ENCODE measurements around the gene GPR27.

GPR27 gene

GRCh38 chr3:71784914-71785531, 31.4 kb downstream of the GPR27 start, which contains the start of gene PROK2:
PROK2 (minus strand) TSS chr3:71785148; CDS start chr3:71785052, 96 bp downstream.
- Histone ChIP-seq H3K79me2 (ENCODE audit: insufficient read depth, low read length) (no peaks in the 10 kb centered on the region), H3K4me3 (ENCODE audit: insufficient read depth, low read length, poor library complexity, severe bottlenecking) (no peak within 1 kb of the TSS), H2AFZ (ENCODE audit: low read depth, low read length, severe bottlenecking) (no peak within 1 kb of the TSS), H3K27me3 (ENCODE audit: low read length) (no peaks in the 10 kb centered on the region), H3K4me2 (ENCODE audit: low read depth, low read length, poor library complexity, severe bottlenecking) (no peak within 1 kb of the TSS), H3K9me2 (replicated peaks; ENCODE audit: insufficient read depth, low read length) (no peaks in the 10 kb centered on the region), H4K20me1 (ENCODE audit: low read depth, low read length) (no peaks in the 10 kb centered on the region), H3K36me3 (ENCODE audit: low read length) (no peaks in the 10 kb centered on the region), H3K9ac (ENCODE audit: low read length) (no peak within 1 kb of the TSS), H3K9me3 (ENCODE audit: insufficient read depth, low read length) (no peaks in the 10 kb centered on the region), H3F3A (ENCODE audit: insufficient read depth) (no peaks in the 10 kb centered on the region), H3K27ac (ENCODE audit: low read depth, low read length) (no peak within 1 kb of the TSS)
- TF ChIP-seq CTCF (IDR thresholded peaks at IDR 0.05; ENCODE audit: insufficient read depth, low read length, poor library complexity, severe bottlenecking) (no peak), EZH2phosphoT487 (conservative IDR thresholded peaks at IDR 0.05; ENCODE audit: low read length) (no peak)

- Histone ChIP-seq H3K9ac (ENCODE audit: low read length) (no peak overlapping the region), H2AFZ (ENCODE audit: low read depth, low read length, severe bottlenecking) (no peak overlapping the region), H4K20me1 (ENCODE audit: low read depth, low read length) (no peaks in the 10 kb centered on the region), H3K36me3 (ENCODE audit: low read length) (no peaks in the 10 kb centered on the region), H3K79me2 (ENCODE audit: insufficient read depth, low read length) (no peaks in the 10 kb centered on the region), H3K4me2 (ENCODE audit: low read depth, low read length, poor library complexity, severe bottlenecking) (no peak overlapping the region), H3K4me3 (ENCODE audit: insufficient read depth, low read length, poor library complexity, severe bottlenecking) (no peak overlapping the region), H3F3A (ENCODE audit: insufficient read depth) (no peaks in the 10 kb centered on the region), H3K27ac (ENCODE audit: low read depth, low read length) (no peak overlapping the region), H3K27me3 (ENCODE audit: low read length) (no peaks in the 10 kb centered on the region), H3K9me3 (ENCODE audit: insufficient read depth, low read length) (no peaks in the 10 kb centered on the region), H3K9me2 (replicated peaks; ENCODE audit: insufficient read depth, low read length) (no peaks in the 10 kb centered on the region)
- TF ChIP-seq EZH2phosphoT487 (conservative IDR thresholded peaks at IDR 0.05; ENCODE audit: low read length): no peak
- no peak for TF ChIP-seq CTCF (IDR thresholded peaks at IDR 0.05; ENCODE audit: insufficient read depth, low read length, poor library complexity, severe bottlenecking)
These were observed 32.0 kb downstream of the GPR27 start for GRCh38 chr3:71785532-71786216.

GRCh38 chr3:71786217-71786549, 32.5 kb downstream of the GPR27 start:
- TF ChIP-seq CTCF (IDR thresholded peaks at IDR 0.05; ENCODE audit: insufficient read depth, low read length, poor library complexity, severe bottlenecking) (no peak), EZH2phosphoT487 (conservative IDR thresholded peaks at IDR 0.05; ENCODE audit: low read length) (no peak)
- Histone ChIP-seq H3K27me3 (ENCODE audit: low read length) (no peaks in the 10 kb centered on the region), H3K4me2 (ENCODE audit: low read depth, low read length, poor library complexity, severe bottlenecking) (no peak overlapping the region)

More at GRCh38 chr3:71786217-71786549, 32.5 kb downstream of the GPR27 start:
- Histone ChIP-seq H3K4me3 (ENCODE audit: insufficient read depth, low read length, poor library complexity, severe bottlenecking) (no peak overlapping the region), H3K9me3 (ENCODE audit: insufficient read depth, low read length) (no peaks in the 10 kb centered on the region), H4K20me1 (ENCODE audit: low read depth, low read length) (no peaks in the 10 kb centered on the region), H3K36me3 (ENCODE audit: low read length) (no peaks in the 10 kb centered on the region), H3F3A (ENCODE audit: insufficient read depth) (no peaks in the 10 kb centered on the region), H3K79me2 (ENCODE audit: insufficient read depth, low read length) (no peaks in the 10 kb centered on the region), H3K9me2 (replicated peaks; ENCODE audit: insufficient read depth, low read length) (no peaks in the 10 kb centered on the region), H2AFZ (ENCODE audit: low read depth, low read length, severe bottlenecking) (no peak overlapping the region), H3K9ac (ENCODE audit: low read length) (no peak overlapping the region), H3K27ac (ENCODE audit: low read depth, low read length) (no peak overlapping the region)

Data from SU-DHL-6 (cell line).